Lower leg skin (tissue), 3 donors: ENCODE measurements around the gene WDR46.

Experiments used
- POLR2A ChIP-seq, 2 donors: fragments of 450-650 bp; IDR thresholded peaks; one replicate each; pipeline ENCODE4 v1.6.1; 2016 to 2017; ENCODE audit warnings: antibody characterized with exemption in 2 of 2, mild to moderate bottlenecking in 1 of 2, moderate library complexity in 1 of 2
- TF ChIP-seq, protein P1 (sequence below), 3 donors: fragments of 450-650 bp; IDR thresholded peaks; one replicate each; pipeline ENCODE4 v1.5.1; 2016; ENCODE audit warnings: antibody characterized with exemption in 3 of 3, mild to moderate bottlenecking in 3 of 3, moderate library complexity in 2 of 3

DNA sequence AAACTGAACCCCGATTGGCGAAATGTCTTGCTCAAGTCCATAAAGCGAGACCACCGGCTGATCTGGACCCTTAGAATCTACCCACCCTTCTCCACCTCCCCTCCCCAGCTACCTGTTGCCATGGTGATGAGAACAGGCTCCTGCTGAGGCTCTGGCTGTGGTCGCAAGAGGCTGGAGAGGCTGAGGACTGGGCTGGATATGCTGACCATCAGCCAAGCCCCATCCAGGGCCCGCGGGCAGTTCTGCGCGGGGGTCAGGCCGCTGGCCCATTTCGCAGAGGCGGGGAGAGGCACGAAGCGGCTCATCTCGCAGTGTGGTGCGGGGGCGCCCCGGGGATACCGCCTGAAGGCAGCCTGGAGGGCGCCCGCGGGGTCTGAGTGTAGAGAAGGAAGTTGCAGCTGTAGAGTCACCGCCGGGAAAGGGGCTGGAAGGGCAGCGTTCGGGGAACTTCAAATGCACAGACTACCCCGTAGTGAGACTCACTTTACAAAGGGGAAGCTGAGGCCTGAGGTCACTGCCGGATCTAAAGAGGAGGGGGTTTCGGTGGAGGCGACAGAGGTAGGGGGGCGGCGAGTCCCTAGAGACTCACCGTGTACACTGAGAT, 24.2 kb upstream of the WDR46 start:
- TF ChIP-seq POLR2A (IDR thresholded peaks at IDR 0.05): no peak
- TF ChIP-seq, protein P1, sequence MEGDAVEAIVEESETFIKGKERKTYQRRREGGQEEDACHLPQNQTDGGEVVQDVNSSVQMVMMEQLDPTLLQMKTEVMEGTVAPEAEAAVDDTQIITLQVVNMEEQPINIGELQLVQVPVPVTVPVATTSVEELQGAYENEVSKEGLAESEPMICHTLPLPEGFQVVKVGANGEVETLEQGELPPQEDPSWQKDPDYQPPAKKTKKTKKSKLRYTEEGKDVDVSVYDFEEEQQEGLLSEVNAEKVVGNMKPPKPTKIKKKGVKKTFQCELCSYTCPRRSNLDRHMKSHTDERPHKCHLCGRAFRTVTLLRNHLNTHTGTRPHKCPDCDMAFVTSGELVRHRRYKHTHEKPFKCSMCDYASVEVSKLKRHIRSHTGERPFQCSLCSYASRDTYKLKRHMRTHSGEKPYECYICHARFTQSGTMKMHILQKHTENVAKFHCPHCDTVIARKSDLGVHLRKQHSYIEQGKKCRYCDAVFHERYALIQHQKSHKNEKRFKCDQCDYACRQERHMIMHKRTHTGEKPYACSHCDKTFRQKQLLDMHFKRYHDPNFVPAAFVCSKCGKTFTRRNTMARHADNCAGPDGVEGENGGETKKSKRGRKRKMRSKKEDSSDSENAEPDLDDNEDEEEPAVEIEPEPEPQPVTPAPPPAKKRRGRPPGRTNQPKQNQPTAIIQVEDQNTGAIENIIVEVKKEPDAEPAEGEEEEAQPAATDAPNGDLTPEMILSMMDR (IDR thresholded peaks at IDR 0.05): no peak
